Fibroblast of lung (primary cell): ENCODE measurements around the gene SPI1.

Experiments used
- EZH2 ChIP-seq: IDR thresholded peaks from 2 replicates; pipeline ENCODE4 v1.5.1; 2012; ENCODE audit warnings: low read length, control low read depth, mild to moderate bottlenecking; ENCODE audit errors: missing control alignments
- TF ChIP-seq, protein P1 (sequence below), 2 donors: IDR thresholded peaks in 1 of 2; conservative IDR thresholded peaks in 1 of 2; 1 replicate in 1 of 2; 2 replicates in 1 of 2; pipeline ENCODE4 v1.5.1; 2011 to 2012; ENCODE audit warnings: low read length in 2 of 2, control low read depth in 1 of 2, inconsistent platforms in 1 of 2, low read depth in 1 of 2, mild to moderate bottlenecking in 1 of 2

DNA sequence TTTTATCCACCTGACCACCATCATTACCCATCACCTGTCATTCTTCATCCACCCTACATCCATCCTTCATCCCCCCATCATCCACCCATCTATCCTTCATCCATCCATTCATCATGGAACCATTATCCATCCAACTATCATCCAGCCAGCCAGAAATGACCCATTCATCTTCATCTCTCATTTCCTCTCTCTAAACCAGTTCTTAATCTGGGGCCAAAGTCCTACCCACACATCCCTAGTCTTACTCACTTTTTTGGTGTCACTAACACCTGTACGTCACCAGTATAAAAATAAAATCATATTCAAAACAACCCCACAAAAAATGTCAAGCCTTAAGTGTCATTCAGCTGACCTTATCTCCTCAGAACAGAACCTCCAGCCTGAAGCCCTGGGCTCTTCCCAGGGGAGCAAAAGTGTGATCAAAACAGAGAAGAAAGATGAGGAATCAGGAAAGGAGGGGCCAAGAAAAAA lies 12.3 kb downstream of the SPI1 start:
- no peak for TF ChIP-seq EZH2
- TF ChIP-seq, protein P1, sequence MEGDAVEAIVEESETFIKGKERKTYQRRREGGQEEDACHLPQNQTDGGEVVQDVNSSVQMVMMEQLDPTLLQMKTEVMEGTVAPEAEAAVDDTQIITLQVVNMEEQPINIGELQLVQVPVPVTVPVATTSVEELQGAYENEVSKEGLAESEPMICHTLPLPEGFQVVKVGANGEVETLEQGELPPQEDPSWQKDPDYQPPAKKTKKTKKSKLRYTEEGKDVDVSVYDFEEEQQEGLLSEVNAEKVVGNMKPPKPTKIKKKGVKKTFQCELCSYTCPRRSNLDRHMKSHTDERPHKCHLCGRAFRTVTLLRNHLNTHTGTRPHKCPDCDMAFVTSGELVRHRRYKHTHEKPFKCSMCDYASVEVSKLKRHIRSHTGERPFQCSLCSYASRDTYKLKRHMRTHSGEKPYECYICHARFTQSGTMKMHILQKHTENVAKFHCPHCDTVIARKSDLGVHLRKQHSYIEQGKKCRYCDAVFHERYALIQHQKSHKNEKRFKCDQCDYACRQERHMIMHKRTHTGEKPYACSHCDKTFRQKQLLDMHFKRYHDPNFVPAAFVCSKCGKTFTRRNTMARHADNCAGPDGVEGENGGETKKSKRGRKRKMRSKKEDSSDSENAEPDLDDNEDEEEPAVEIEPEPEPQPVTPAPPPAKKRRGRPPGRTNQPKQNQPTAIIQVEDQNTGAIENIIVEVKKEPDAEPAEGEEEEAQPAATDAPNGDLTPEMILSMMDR (conservative IDR thresholded peaks at IDR 0.05 in 1 of 2, IDR thresholded peaks at IDR 0.05 in 1 of 2; ENCODE audit: low read depth in 1 of 2, low read length in 2 of 2), result no peak
